Endothelial cell of umbilical vein (primary cell): ENCODE measurements around the gene DPYD. TPM values are rescaled to one million over a fixed set of nuclear protein-coding genes. Genes with fewer than 3 reads are reported as not detected.

Source experiments
- BruUV-seq: library from RNA; stranded (reverse); fragments of 400-500 nt; replicated peaks from 2 replicates; lab custom pipeline; 2021; lab: Mats Ljungman, UMichigan
- CTCF ChIA-PET: fragments of 300-600, 350-600 bp; sonication (Branson Sonifier 250); formaldehyde crosslinking; loops from one replicate; lab custom pipeline; 2021; ENCODE audit warnings: antibody characterized with exemption, inconsistent platforms; lab: Charles Lee
- POLR2A ChIA-PET: fragments of 300-600, 350-600 bp; sonication (Branson Sonifier 250); formaldehyde crosslinking; loops from one replicate; lab custom pipeline; 2021; ENCODE audit warnings: antibody characterized with exemption, inconsistent platforms; lab: Charles Lee
- DNase-seq: peaks from one replicate; pipeline ENCODE4 v3.0.0-alpha.2; 2011; ENCODE audit warnings: low read depth, low spot score
- FAIRE-seq: peaks from 2 replicates; lab custom pipeline; 2011; peaks lifted over from hg19 to GRCh38; lab: Jason Lieb, UNC
- H2AFZ ChIP-seq: 2 replicates; pipeline ENCODE4 v1.6.0; 2012; ENCODE audit warnings: low read depth, low read length, control low read depth, inconsistent platforms
- H3K27ac ChIP-seq: 2 replicates; pipeline ENCODE4 v1.5.1; 2011; ENCODE audit warnings: low read depth, mild to moderate bottlenecking, control low read depth, low read length, moderate library complexity; ENCODE audit not compliant: insufficient read depth
- H3K27me3 ChIP-seq, 2 experiments: 2 replicates each; pipeline versions ENCODE4 v1.6.0 to v1.6.1; 2011; ENCODE audit warnings: low read length in 2 of 2, mixed read lengths in 1 of 2; ENCODE audit not compliant: control insufficient read depth in 2 of 2, insufficient read depth in 2 of 2
- H3K36me3 ChIP-seq, 2 experiments: 2 replicates in 1 of 2; 3 replicates in 1 of 2; pipeline ENCODE4 v1.5.1; 2011; ENCODE audit warnings: low read length in 2 of 2, mild to moderate bottlenecking in 1 of 2, moderate library complexity in 1 of 2; ENCODE audit not compliant: control insufficient read depth in 2 of 2, insufficient read depth in 2 of 2; ENCODE audit errors: extremely low read depth in 1 of 2
- H3K4me1 ChIP-seq: 3 replicates; pipeline ENCODE4 v1.5.1; 2011; ENCODE audit warnings: mild to moderate bottlenecking, low read length; ENCODE audit not compliant: control insufficient read depth, insufficient read depth; ENCODE audit errors: extremely low read depth
- H3K4me2 ChIP-seq: 2 replicates; pipeline ENCODE4 v1.6.1; 2011; ENCODE audit warnings: low read length, control low read depth, mixed read lengths; ENCODE audit not compliant: insufficient read depth
- H3K4me3 ChIP-seq, 3 experiments: fragments of 200-600 bp in 1 of 3; sonication (generic), shearing (Covaris generic) in 1 of 3; replicated peaks in 1 of 3; 2 replicates each; pipeline ENCODE4 v1.5.1; 2011 to 2016; ENCODE audit warnings: control low read depth in 3 of 3, low read length in 3 of 3, mild to moderate bottlenecking in 2 of 3, inconsistent platforms in 1 of 3, low read depth in 1 of 3, moderate library complexity in 1 of 3; ENCODE audit not compliant: insufficient read depth in 1 of 3
- H3K79me2 ChIP-seq: 2 replicates; pipeline ENCODE4 v1.6.0; 2012; ENCODE audit warnings: low read length, inconsistent platforms; ENCODE audit not compliant: control insufficient read depth, insufficient read depth
- H3K9ac ChIP-seq: replicated peaks from 2 replicates; pipeline ENCODE3; 2011; ENCODE audit warnings: low read length, control low read depth; ENCODE audit not compliant: insufficient read depth; ENCODE audit errors: extremely low read depth
- H3K9me1 ChIP-seq: replicated peaks from 3 replicates; pipeline ENCODE4 v1.6.0; 2011; ENCODE audit warnings: mild to moderate bottlenecking, low read length; ENCODE audit not compliant: control insufficient read depth, insufficient read depth; ENCODE audit errors: extremely low read depth
- H3K9me3 ChIP-seq: replicated peaks from 2 replicates; pipeline ENCODE4 v1.5.1; 2012; ENCODE audit warnings: low read length, inconsistent platforms; ENCODE audit not compliant: control insufficient read depth, insufficient read depth
- H4K20me1 ChIP-seq: replicated peaks from 2 replicates; pipeline ENCODE3; 2011; ENCODE audit warnings: mild to moderate bottlenecking, low read length; ENCODE audit not compliant: control insufficient read depth, insufficient read depth; ENCODE audit errors: extremely low read depth
- CTCF ChIP-seq, 2 donors: IDR thresholded peaks; 1 replicate in 1 of 2; 2 replicates in 1 of 2; pipeline ENCODE4 v1.5.1; 2011; ENCODE audit warnings: low read length in 2 of 2, mild to moderate bottlenecking in 2 of 2, moderate library complexity in 2 of 2, control low read depth in 1 of 2, inconsistent platforms in 1 of 2, low read depth in 1 of 2; ENCODE audit not compliant: insufficient read depth in 1 of 2; ENCODE audit errors: extremely low read depth in 1 of 2
- EZH2 ChIP-seq: IDR thresholded peaks from 2 replicates; pipeline ENCODE4 v1.6.1; 2012; ENCODE audit warnings: borderline replicate concordance, low read depth, mild to moderate bottlenecking, moderate library complexity, low read length, inconsistent platforms; ENCODE audit not compliant: severe bottlenecking
- FOS ChIP-seq: IDR thresholded peaks from 2 replicates; pipeline ENCODE4 v1.6.1; 2011; ENCODE audit warnings: mild to moderate bottlenecking, low read length, moderate library complexity, borderline replicate concordance; ENCODE audit not compliant: insufficient read depth
- GATA2 ChIP-seq: IDR thresholded peaks from 2 replicates; pipeline ENCODE4 v1.7.0; 2011; ENCODE audit warnings: low read depth, mild to moderate bottlenecking, moderate library complexity, mixed read lengths, low read length; ENCODE audit not compliant: insufficient read length, insufficient read depth
- JUN ChIP-seq: IDR thresholded peaks from 2 replicates; pipeline ENCODE4 v1.6.1; 2011; ENCODE audit warnings: borderline replicate concordance, low read depth; ENCODE audit not compliant: insufficient read length, insufficient read depth
- MAX ChIP-seq: IDR thresholded peaks from 2 replicates; pipeline ENCODE4 v1.6.1; 2011; ENCODE audit not compliant: insufficient read depth, insufficient read length
- MYC ChIP-seq: IDR thresholded peaks from one replicate; pipeline ENCODE4 v1.6.1; 2011; ENCODE audit warnings: mild to moderate bottlenecking, low read depth, low read length
- POLR2A ChIP-seq: IDR thresholded peaks from 2 replicates; pipeline ENCODE4 v1.6.1; 2012; ENCODE audit warnings: low read depth, mild to moderate bottlenecking, control low read depth, low read length
- POLR2AphosphoS5 ChIP-seq: IDR thresholded peaks from 2 replicates; pipeline ENCODE4 v1.6.1; 2012; ENCODE audit warnings: low read depth, mild to moderate bottlenecking, control low read depth, low read length, moderate library complexity; ENCODE audit not compliant: insufficient read depth
- dilution Hi-C: fragments of 300-500 bp; cut with MboI; formaldehyde crosslinking; loops from one replicate; pipeline ENCODE4 v1.15.0; 2019; ENCODE audit warnings: low sequenced_read_pairs; ENCODE audit not compliant: extremely low pct_ligation_motif_present
- intact Hi-C: fragments of 100-400 bp; cut with micrococcal nuclease; formaldehyde crosslinking; loops from one replicate; pipeline ENCODE4 v1.10.0; 2022
- polyA plus RNA-seq, 4 experiments: library from polyadenylated mRNA; depleted of rRNA in 3 of 4; stranded (reverse) in 3 of 4; unstranded in 1 of 4; fragments of >200 nt; gene quantifications; 2 replicates each; pipeline versions ENCODE4 v1.2.1 to v1.2.3, GENCODE V29; 2011 to 2012; ENCODE audit warnings: missing spikeins in 1 of 4
- total RNA-seq: library from RNA; stranded (reverse); gene quantifications from 2 replicates; pipeline ENCODE4 v1.2.3, GENCODE V29; 2021

Gene DPYD
- total and polyA plus RNA-seq, 2 donors (not counting 3 experiments of a cell fraction or from before 2014, with no cell fraction given): 4.6 to 15.1 TPM

- CTCF ChIA-PET: interaction anchor here (0.7 to 4.3 kb wide), 13 partner anchors 9 to 549 kb away, joined by 3 to 33 read pairs (median 4); no protein-coding TSS in a partner anchor
- no peak overlapping the region for H3K4me3 ChIP-seq
- no peaks in the 10 kb centered on the region for H3K9me1 ChIP-seq
- H3K9me3 ChIP-seq: no peaks in the 10 kb centered on the region
- no peak overlapping the region for H3K9ac ChIP-seq
- no peak overlapping the region for H3K27ac ChIP-seq
- FAIRE-seq (no peak), DNase-seq (no peak)
- no peak for TF ChIP-seq MYC
- TF ChIP-seq POLR2AphosphoS5: no peak
- TF ChIP-seq GATA2: no peak
- no peak for TF ChIP-seq MAX
- no peak for TF ChIP-seq POLR2A
- TF ChIP-seq EZH2: no peak
- TF ChIP-seq JUN: no peak
- TF ChIP-seq FOS: no peak
- no peak for TF ChIP-seq CTCF (IDR thresholded peaks at IDR 0.05; ENCODE audit: extremely low read depth in 1 of 2, insufficient read depth in 1 of 2, low read depth in 1 of 2, low read length in 2 of 2)
- H4K20me1 ChIP-seq: no peaks in the 10 kb centered on the region
- dilution Hi-C loops (no loop called here), intact Hi-C loops (no loop called here)
- peaks cover 12% of the 10 kb centered on the region for H3K79me2 ChIP-seq
- POLR2A ChIA-PET: interaction anchor here (0.6 kb wide), 1 partner anchor 1802 kb away, joined by 3 read pairs; no protein-coding TSS in a partner anchor
- H2AFZ ChIP-seq: no peak overlapping the region
- H3K4me2 ChIP-seq: peak overlapping the region; percentile 96
- no peaks in the 10 kb centered on the region for H3K27me3 ChIP-seq
- no TSS peak for BruUV-seq
- H3K36me3 ChIP-seq: no peaks in the 10 kb centered on the region
- H3K4me1 ChIP-seq: peaks cover 13% of the 10 kb centered on the region
These were observed 1.9 kb downstream of the DPYD start for GRCh38 chr1:97918961-97919360.
